Osteoblast (primary cell): ENCODE measurements around the gene TRIM38. TPM values are rescaled to one million over a fixed set of nuclear protein-coding genes. Genes with fewer than 3 reads are reported as not detected.

Experiments used
- DNase-seq: peaks from one replicate; pipeline ENCODE4 v3.0.0; 2011; ENCODE audit warnings: low spot score, mixed read lengths; ENCODE audit not compliant: insufficient read length; ENCODE audit errors: missing footprints
- H2AFZ ChIP-seq: 2 replicates; pipeline ENCODE4 v1.6.0; 2011; ENCODE audit warnings: mild to moderate bottlenecking, low read length
- H3K27ac ChIP-seq: 2 replicates; pipeline ENCODE4 v1.5.1; 2011; ENCODE audit warnings: mild to moderate bottlenecking, low read depth, low read length, moderate library complexity
- H3K27me3 ChIP-seq: 2 replicates; pipeline ENCODE4 v1.6.0; 2012; ENCODE audit warnings: mild to moderate bottlenecking, control low read depth, inconsistent platforms, low read length, moderate library complexity; ENCODE audit not compliant: insufficient read depth
- H3K36me3 ChIP-seq: 2 replicates; pipeline ENCODE4 v1.5.1; 2011; ENCODE audit warnings: mild to moderate bottlenecking, low read length, control low read depth, moderate library complexity; ENCODE audit not compliant: insufficient read depth
- H3K4me1 ChIP-seq: 2 replicates; pipeline ENCODE4 v1.5.1; 2011; ENCODE audit warnings: mild to moderate bottlenecking, low read length, control low read depth, moderate library complexity; ENCODE audit not compliant: insufficient read depth
- H3K4me2 ChIP-seq: 2 replicates; pipeline ENCODE4 v1.6.0; 2011; ENCODE audit warnings: mild to moderate bottlenecking, low read length; ENCODE audit not compliant: insufficient read depth
- H3K4me3 ChIP-seq: fragments of 200-600 bp; sonication (generic); 3 replicates; pipeline ENCODE4 v1.5.1; 2012; ENCODE audit warnings: mild to moderate bottlenecking, low read length, inconsistent platforms; ENCODE audit not compliant: insufficient read depth
- H3K79me2 ChIP-seq: 2 replicates; pipeline ENCODE4 v1.6.0; 2012; ENCODE audit warnings: mild to moderate bottlenecking, low read length, control low read depth, inconsistent platforms; ENCODE audit not compliant: insufficient read depth
- H3K9me3 ChIP-seq: 2 replicates; pipeline ENCODE4 v1.5.1; 2011; ENCODE audit warnings: low read depth, low read length, control low read depth
- H4K20me1 ChIP-seq: 2 replicates; pipeline ENCODE4 v1.6.0; 2012; ENCODE audit warnings: mild to moderate bottlenecking, low read length, control low read depth; ENCODE audit not compliant: insufficient read depth
- CTCF ChIP-seq: IDR thresholded peaks from 2 replicates; pipeline ENCODE4 v1.5.1; 2011; ENCODE audit warnings: mild to moderate bottlenecking, low read depth, low read length, moderate library complexity; ENCODE audit errors: extremely low read depth
- total RNA-seq: library from RNA; depleted of rRNA; stranded (reverse); fragments of >200 nt; gene quantifications from 2 replicates; pipeline ENCODE4 v1.2.3, GENCODE V29; 2012

TRIM38 gene, protein sequence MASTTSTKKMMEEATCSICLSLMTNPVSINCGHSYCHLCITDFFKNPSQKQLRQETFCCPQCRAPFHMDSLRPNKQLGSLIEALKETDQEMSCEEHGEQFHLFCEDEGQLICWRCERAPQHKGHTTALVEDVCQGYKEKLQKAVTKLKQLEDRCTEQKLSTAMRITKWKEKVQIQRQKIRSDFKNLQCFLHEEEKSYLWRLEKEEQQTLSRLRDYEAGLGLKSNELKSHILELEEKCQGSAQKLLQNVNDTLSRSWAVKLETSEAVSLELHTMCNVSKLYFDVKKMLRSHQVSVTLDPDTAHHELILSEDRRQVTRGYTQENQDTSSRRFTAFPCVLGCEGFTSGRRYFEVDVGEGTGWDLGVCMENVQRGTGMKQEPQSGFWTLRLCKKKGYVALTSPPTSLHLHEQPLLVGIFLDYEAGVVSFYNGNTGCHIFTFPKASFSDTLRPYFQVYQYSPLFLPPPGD
- 13.0 and 13.3 TPM in 2 replicates for total RNA-seq

- peak; percentile 72 for DNase-seq
- Histone ChIP-seq H3K4me2 (peak within 1 kb of the TSS; percentile 97), H3K4me3 (peak within 1 kb of the TSS; percentile 85), H3K9me3 (no peaks in the 10 kb centered on the region), H2AFZ (peak within 1 kb of the TSS; percentile 92), H3K79me2 (peaks cover 43% of the 10 kb centered on the region), H3K27me3 (no peaks in the 10 kb centered on the region), H3K4me1 (peaks cover 21% of the 10 kb centered on the region), H3K36me3 (peaks cover 19% of the 10 kb centered on the region), H4K20me1 (peaks cover 6% of the 10 kb centered on the region), H3K27ac (peak within 1 kb of the TSS; percentile 99)
- no peak for TF ChIP-seq CTCF
Measured at GRCh38 chr6:25962149-25963127, at the start of gene TRIM38. TRIM38 (plus strand) TSS chr6:25962802; CDS start chr6:25966523, 3,721 bp downstream.

- no peak overlapping the region for H2AFZ ChIP-seq
- DNase-seq, result no peak
- H3K4me3 ChIP-seq, result no peak overlapping the region
- no peaks in the 10 kb centered on the region for H3K4me1 ChIP-seq
- no peaks in the 10 kb centered on the region for H4K20me1 ChIP-seq
- no peak overlapping the region for H3K27ac ChIP-seq
- no peak for TF ChIP-seq CTCF
- H3K9me3 ChIP-seq, result no peaks in the 10 kb centered on the region
- no peaks in the 10 kb centered on the region for H3K27me3 ChIP-seq
- H3K4me2 ChIP-seq, result no peak overlapping the region
- H3K79me2 ChIP-seq, result no peaks in the 10 kb centered on the region
- H3K36me3 ChIP-seq, result no peaks in the 10 kb centered on the region
Measured at GRCh38 chr6:25913741-25914140, 48.9 kb upstream of the TRIM38 start.

DNA sequence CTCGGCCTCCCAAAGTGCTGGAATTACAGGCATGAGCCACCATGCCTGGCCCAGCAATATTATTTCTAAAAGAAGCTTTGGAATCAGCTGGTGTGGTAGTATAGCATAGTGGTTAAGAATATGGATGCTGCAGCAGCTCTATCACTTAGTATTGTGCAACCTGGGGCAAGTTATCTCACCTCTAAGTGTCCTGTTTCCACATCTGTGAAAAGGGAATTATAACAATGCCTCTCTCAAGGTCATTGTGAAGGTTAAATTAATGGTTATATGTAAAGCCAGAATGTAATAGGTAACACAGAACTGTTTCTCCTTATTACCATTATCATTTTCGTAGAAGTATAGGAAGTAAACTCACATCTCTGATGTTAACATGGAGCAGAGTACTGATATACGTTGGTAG lies 46.3 kb upstream of the TRIM38 start:
- Histone ChIP-seq H3K27me3 (no peaks in the 10 kb centered on the region), H4K20me1 (no peaks in the 10 kb centered on the region), H3K4me3 (no peak overlapping the region), H2AFZ (no peak overlapping the region), H3K4me1 (no peaks in the 10 kb centered on the region), H3K9me3 (no peaks in the 10 kb centered on the region), H3K27ac (no peak overlapping the region), H3K4me2 (no peak overlapping the region), H3K36me3 (no peaks in the 10 kb centered on the region), H3K79me2 (no peaks in the 10 kb centered on the region)
- no peak for TF ChIP-seq CTCF
- DNase-seq, result no peak
